OCI-LY1 (cell line): ENCODE measurements around the gene LONRF3.

ENCODE experiments used
- H2AFZ ChIP-seq: fragments of 200-600 bp; sonication (generic), shearing (Covaris generic); 2 replicates; pipeline ENCODE4 v1.6.0; 2014; ENCODE audit warnings: antibody characterized with exemption, mild to moderate bottlenecking, low read length
- H3F3A ChIP-seq: fragments of 200-600 bp; sonication (generic), shearing (Covaris generic); 2 replicates; pipeline ENCODE4 v1.6.0; 2014; ENCODE audit warnings: mild to moderate bottlenecking, antibody characterized with exemption, low read length, moderate library complexity; ENCODE audit not compliant: insufficient read depth
- H3K27ac ChIP-seq: fragments of 200-600 bp; sonication (generic); 2 replicates; pipeline ENCODE4 v1.5.1; 2014; ENCODE audit warnings: low read length, mixed run types, mild to moderate bottlenecking, low read depth; ENCODE audit not compliant: poor library complexity, severe bottlenecking
- H3K27me3 ChIP-seq: fragments of 200-600 bp; sonication (generic); 2 replicates; pipeline ENCODE4 v1.6.0; 2014; ENCODE audit warnings: antibody characterized with exemption, mild to moderate bottlenecking, low read length, moderate library complexity; ENCODE audit not compliant: insufficient read depth
- H3K36me3 ChIP-seq: fragments of 200-600 bp; sonication (generic); 2 replicates; pipeline ENCODE4 v1.6.1; 2014; ENCODE audit warnings: mild to moderate bottlenecking, antibody characterized with exemption, low read length, moderate library complexity, mixed read lengths; ENCODE audit not compliant: insufficient read depth
- H3K4me1 ChIP-seq: fragments of 200-600 bp; sonication (generic); 2 replicates; pipeline ENCODE4 v1.5.1; 2014; ENCODE audit warnings: mild to moderate bottlenecking, low read length, moderate library complexity; ENCODE audit not compliant: insufficient read depth, severe bottlenecking
- H3K4me2 ChIP-seq: fragments of 200-600 bp; sonication (generic), shearing (Covaris generic); 2 replicates; pipeline ENCODE4 v1.6.1; 2014; ENCODE audit warnings: low read length
- H3K4me3 ChIP-seq: fragments of 200-600 bp; sonication (generic); 2 replicates; pipeline ENCODE4 v1.5.1; 2014; ENCODE audit warnings: low read length, low read depth, mild to moderate bottlenecking, mixed read lengths; ENCODE audit not compliant: poor library complexity, severe bottlenecking
- H3K79me2 ChIP-seq: fragments of 200-600 bp; shearing (Covaris generic); 2 replicates; pipeline ENCODE4 v1.6.1; 2016; ENCODE audit warnings: mixed run types, low read length, mixed read lengths; ENCODE audit not compliant: insufficient read depth
- H3K9ac ChIP-seq: fragments of 200-600 bp; sonication (generic), shearing (Covaris generic); 2 replicates; pipeline ENCODE4 v1.6.1; 2014; ENCODE audit warnings: mild to moderate bottlenecking, low read length, mixed read lengths
- H3K9me2 ChIP-seq: fragments of 200-600 bp; sonication (generic), shearing (Covaris generic); 2 replicates; pipeline ENCODE4 v1.6.1; 2014; ENCODE audit warnings: low read depth, mild to moderate bottlenecking, low read length, mixed read lengths
- H3K9me3 ChIP-seq: fragments of 200-600 bp; shearing (Covaris generic); 2 replicates; pipeline ENCODE4 v1.6.1; 2014; ENCODE audit warnings: low read length, mixed read lengths
- H4K20me1 ChIP-seq: fragments of 200-600 bp; sonication (generic), shearing (Covaris generic); 2 replicates; pipeline ENCODE4 v1.6.0; 2016; ENCODE audit warnings: mild to moderate bottlenecking, low read length; ENCODE audit not compliant: insufficient read depth
- CTCF ChIP-seq: fragments of 200-600 bp; sonication (generic), shearing (Covaris generic); IDR thresholded peaks from 2 replicates; pipeline ENCODE4 v1.5.1; 2017; ENCODE audit warnings: mild to moderate bottlenecking, antibody characterized with exemption, low read length, moderate library complexity, mixed read lengths
- EZH2 ChIP-seq: fragments of 200-600 bp; sonication (generic), shearing (Covaris generic); IDR thresholded peaks from 2 replicates; pipeline ENCODE4 v1.8.0; 2017; ENCODE audit warnings: borderline replicate concordance, mixed run types, mild to moderate bottlenecking, antibody characterized with exemption, low read length, moderate library complexity, mixed read lengths

Gene LONRF3

GRCh38 chrX:119063428-119063827, 89.0 kb downstream of the LONRF3 start:
- no peak for TF ChIP-seq CTCF
- TF ChIP-seq EZH2: no peak
- no peaks in the 10 kb centered on the region for H3K4me1 ChIP-seq
- no peak overlapping the region for H3K27ac ChIP-seq
- no peak overlapping the region for H3K9ac ChIP-seq
- H3F3A ChIP-seq: no peaks in the 10 kb centered on the region
- no peaks in the 10 kb centered on the region for H3K27me3 ChIP-seq
- H3K9me2 ChIP-seq: no peaks in the 10 kb centered on the region
- no peaks in the 10 kb centered on the region for H3K9me3 ChIP-seq
- no peak overlapping the region for H2AFZ ChIP-seq
- H4K20me1 ChIP-seq: no peaks in the 10 kb centered on the region
- no peaks in the 10 kb centered on the region for H3K79me2 ChIP-seq
- H3K4me2 ChIP-seq: no peak overlapping the region
- no peaks in the 10 kb centered on the region for H3K36me3 ChIP-seq
- no peak overlapping the region for H3K4me3 ChIP-seq

- H3K9ac ChIP-seq: no peak overlapping the region
- H3F3A ChIP-seq: no peaks in the 10 kb centered on the region
- H3K27ac ChIP-seq: no peak overlapping the region
- H4K20me1 ChIP-seq: no peaks in the 10 kb centered on the region
- no peaks in the 10 kb centered on the region for H3K36me3 ChIP-seq
- H2AFZ ChIP-seq: no peak overlapping the region
- peak; percentile 58 for TF ChIP-seq CTCF
- no peak for TF ChIP-seq EZH2
- no peaks in the 10 kb centered on the region for H3K9me3 ChIP-seq
- H3K79me2 ChIP-seq: no peaks in the 10 kb centered on the region
- no peak overlapping the region for H3K4me3 ChIP-seq
- H3K9me2 ChIP-seq: no peaks in the 10 kb centered on the region
- H3K27me3 ChIP-seq: no peaks in the 10 kb centered on the region
- no peaks in the 10 kb centered on the region for H3K4me1 ChIP-seq
- no peak overlapping the region for H3K4me2 ChIP-seq
Measured at GRCh38 chrX:119067023-119067739, 92.8 kb downstream of the LONRF3 start.
